GM19099 (cell line): Measurements from ENCODE around the gene UBQLN4.

Experiments used
- POLR2A ChIP-seq: IDR thresholded peaks from 3 replicates; pipeline ENCODE4 v1.6.1; 2011; ENCODE audit warnings: low read depth; ENCODE audit not compliant: insufficient read length; ENCODE audit errors: extremely low read depth

The UBQLN4 gene

GRCh38 chr1:156053768-156054499 is at the start of gene UBQLN4:
TSS of gene UBQLN4 (minus strand) at chr1:156053798. CDS start at chr1:156053701, 97 bp downstream.
- TF ChIP-seq POLR2A, result peak; percentile 5

GRCh38 chr1:156102633-156103511 is 49.3 kb upstream of the UBQLN4 start:
- TF ChIP-seq POLR2A, result no peak

GRCh38 chr1:156101880-156102279 is 48.3 kb upstream of the UBQLN4 start:
- no peak for TF ChIP-seq POLR2A

DNA sequence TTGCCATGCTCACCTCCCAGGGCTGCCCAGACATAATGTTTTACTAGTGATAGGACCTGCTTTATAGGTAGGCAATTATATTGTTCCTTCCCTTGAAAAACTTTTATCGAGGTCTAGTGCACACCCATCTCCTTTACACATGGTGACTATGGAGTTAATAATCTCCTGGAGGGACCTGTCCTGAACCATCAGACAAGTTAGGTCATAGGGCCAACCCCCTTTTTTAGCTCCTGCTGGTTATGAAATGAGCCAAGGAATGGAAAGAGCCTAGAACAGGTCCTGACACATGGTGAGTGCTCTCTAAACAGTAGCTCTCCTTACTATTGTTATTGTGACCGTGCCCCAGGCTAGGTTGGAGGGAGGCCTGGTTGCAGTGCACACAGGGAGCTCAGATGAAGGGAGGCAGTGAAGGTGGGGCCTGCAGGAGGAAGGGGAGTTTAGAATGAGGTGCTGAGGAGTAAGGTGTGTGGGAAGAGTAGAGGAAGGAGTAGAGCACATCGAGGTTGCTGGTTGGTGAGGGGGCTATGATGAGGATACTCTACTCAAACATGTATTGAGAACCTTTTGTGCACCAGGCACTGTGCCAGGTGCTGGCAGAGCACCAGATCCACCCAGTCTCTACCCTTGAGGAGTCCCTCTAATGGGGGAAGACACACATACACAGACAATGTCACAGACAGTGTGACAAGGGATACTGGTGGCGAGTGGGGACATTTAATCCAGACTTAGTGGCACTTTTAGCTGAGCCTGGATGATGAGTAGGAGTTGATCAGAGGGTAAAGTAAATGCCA is 46.8 kb upstream of the UBQLN4 start:
- no peak for TF ChIP-seq POLR2A

- TF ChIP-seq POLR2A, result no peak
Observed at GRCh38 chr1:156099282-156099681, 45.7 kb upstream of the UBQLN4 start.

DNA sequence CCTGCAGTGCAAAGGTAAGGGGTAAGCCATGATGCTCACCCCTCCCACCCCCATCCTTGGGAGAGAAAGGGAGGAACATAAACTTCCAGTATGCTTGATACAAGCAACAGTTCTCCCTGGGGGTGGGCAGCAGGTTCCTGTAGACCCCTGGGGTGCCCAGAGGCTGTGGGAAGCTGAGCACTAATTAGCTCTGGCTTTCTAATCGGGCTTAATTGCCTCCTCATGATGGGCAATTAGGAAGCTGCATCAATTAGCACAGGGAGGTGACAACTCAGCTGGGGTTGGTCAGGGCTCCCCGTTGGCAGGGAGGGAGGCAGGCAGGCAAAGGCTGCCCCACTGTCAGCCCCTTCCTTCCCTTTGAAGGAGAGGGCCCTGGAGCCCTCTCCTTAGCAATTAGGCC is 45.2 kb upstream of the UBQLN4 start:
- TF ChIP-seq POLR2A, result no peak

GRCh38 chr1:156097499-156098178 is 44.0 kb upstream of the UBQLN4 start:
- no peak for TF ChIP-seq POLR2A

GRCh38 chr1:156096640-156097391 is 43.2 kb upstream of the UBQLN4 start:
- TF ChIP-seq POLR2A, result peak; percentile 30

DNA sequence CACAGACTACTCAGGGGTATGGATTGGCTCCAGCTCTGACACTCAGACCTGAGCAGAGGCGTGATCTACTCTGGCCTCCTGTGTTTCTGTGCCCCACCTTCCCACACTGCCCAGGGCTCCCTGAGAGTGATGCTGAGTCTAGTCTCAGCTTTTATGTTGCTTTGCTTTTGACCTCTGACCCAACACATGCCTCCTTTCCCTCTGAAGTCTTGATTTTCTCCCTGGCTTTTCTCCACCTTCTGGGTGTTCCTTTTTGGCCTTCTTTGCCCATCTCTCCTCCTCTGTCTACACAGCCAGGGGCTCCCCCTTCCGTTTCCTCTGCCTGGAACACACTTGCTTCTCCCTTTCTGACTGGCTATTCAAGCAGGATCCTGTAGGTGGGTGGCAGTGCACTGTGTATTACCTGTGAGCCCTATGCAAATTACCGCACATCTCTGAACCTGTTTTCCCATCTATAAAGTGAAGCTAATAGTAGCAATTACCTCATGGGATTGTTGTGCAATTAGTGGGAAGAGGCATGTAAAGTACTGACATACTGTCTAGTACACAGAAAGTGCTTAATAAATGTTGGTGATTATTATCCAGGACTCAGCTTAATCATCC is 42.4 kb upstream of the UBQLN4 start:
- no peak for TF ChIP-seq POLR2A

DNA sequence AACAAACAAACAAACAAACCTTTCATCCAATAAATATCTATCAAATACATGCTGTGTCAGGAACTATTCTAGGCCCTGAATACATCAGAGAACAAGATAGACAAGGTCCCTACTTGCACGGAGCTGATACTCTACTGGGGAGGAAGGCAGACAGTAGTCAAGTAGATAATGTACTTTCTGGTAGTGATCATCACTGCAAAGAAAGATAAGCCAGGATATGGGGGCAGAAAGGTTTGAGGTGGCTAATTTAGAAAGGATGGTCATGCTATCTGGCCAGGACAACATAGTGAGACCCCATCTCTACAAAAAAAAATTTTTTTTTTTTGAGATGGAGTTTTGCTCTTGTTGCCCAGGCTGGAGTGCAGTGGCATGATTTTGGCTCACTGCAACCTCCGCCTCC is 38.0 kb upstream of the UBQLN4 start:
- TF ChIP-seq POLR2A, result no peak

GRCh38 chr1:156090840-156091188 is 37.2 kb upstream of the UBQLN4 start:
- TF ChIP-seq POLR2A, result no peak

DNA sequence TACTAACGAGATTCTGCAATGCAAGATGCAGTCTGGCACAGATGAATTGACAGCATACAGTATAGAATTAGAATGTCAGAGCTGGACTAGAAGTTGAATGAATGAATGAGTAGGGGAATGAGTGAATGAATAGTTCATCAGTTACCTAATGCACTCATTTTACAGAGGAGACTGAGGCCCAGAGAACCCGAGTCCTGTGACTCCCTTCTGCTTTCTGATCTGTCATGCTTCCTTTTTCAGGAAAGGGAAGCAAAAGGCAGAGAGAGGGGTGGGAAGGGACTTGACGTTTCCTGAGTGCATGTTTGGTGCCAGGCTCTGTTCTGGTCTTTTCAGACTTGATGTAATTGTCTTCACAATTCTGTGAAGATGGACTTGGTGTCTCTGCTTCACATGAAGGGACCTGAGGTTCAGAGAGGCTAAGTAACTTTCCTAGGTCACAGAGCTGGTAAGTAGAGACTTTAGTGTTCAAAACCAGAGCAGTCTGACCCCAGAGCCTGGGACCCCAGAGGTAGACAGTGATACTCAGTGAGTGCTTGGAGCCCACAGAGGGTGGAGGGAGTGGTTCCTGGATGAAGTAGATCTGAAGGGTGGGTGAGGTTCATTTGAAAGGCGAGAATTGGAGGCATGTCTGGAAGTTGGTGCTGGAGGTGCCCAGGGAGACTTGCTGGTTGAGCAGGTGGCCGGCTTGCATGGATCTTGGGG is 36.7 kb upstream of the UBQLN4 start:
- TF ChIP-seq POLR2A, result no peak

- TF ChIP-seq POLR2A, result no peak
Observed at GRCh38 chr1:156089704-156090103, 36.1 kb upstream of the UBQLN4 start.
